ENCODE results near the gene TBL3. TPM values are rescaled to one million over a fixed set of nuclear protein-coding genes. Genes with fewer than 3 reads are reported as not detected.

TBL3 gene
- total and polyA plus RNA-seq, 2 of the 8 experiments (the other 6 are each of a cell fraction or from before 2014, with no cell fraction given): 65.8 to 137 TPM

- TF ChIP-seq, protein P1, sequence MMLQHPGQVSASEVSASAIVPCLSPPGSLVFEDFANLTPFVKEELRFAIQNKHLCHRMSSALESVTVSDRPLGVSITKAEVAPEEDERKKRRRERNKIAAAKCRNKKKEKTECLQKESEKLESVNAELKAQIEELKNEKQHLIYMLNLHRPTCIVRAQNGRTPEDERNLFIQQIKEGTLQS (IDR thresholded peaks at IDR 0.05; ENCODE audit: insufficient read depth, low read depth, low read length): no peak
- TF ChIP-seq SP4 (IDR thresholded peaks at IDR 0.05; ENCODE audit: low read length) (no peak), POLR2A (IDR thresholded peaks at IDR 0.05; ENCODE audit: control extremely low read depth in 1 of 2, low read depth in 2 of 2, low read length in 2 of 2) (no peak), MAFK (IDR thresholded peaks at IDR 0.05; ENCODE audit: low read depth, low read length) (no peak), RAD21 (IDR thresholded peaks at IDR 0.05 in 1 of 2, conservative IDR thresholded peaks at IDR 0.05 in 1 of 2; ENCODE audit: low read depth in 2 of 2, low read length in 2 of 2) (no peak), KDM5A (IDR thresholded peaks at IDR 0.05; ENCODE audit: low read length) (no peak), SIRT6 (IDR thresholded peaks at IDR 0.05; ENCODE audit: low read length) (no peak), CBX8 (IDR thresholded peaks at IDR 0.05; ENCODE audit: borderline replicate concordance, low read depth, low read length) (no peak), HDAC6 (IDR thresholded peaks at IDR 0.05; ENCODE audit: low read depth, low read length) (no peak), TAF7 (optimal IDR thresholded peaks at IDR 0.05; ENCODE audit: borderline replicate concordance, low read depth, low read length) (no peak), SAP30 (IDR thresholded peaks at IDR 0.05; ENCODE audit: insufficient read depth, insufficient replicate concordance, low read length) (no peak), ZNF274 (IDR thresholded peaks at IDR 0.05; ENCODE audit: borderline replicate concordance, extremely low read depth, low read length) (no peak), CBX5 (IDR thresholded peaks at IDR 0.05; ENCODE audit: low read depth, low read length) (no peak), BRCA1 (IDR thresholded peaks at IDR 0.05; ENCODE audit: low read depth, low read length) (no peak), SRF (IDR thresholded peaks at IDR 0.05; ENCODE audit: low read depth, low read length) (no peak), CTBP2 (IDR thresholded peaks at IDR 0.05; ENCODE audit: borderline replicate concordance, insufficient read depth, insufficient read length, low read length) (no peak), JUN (IDR thresholded peaks at IDR 0.05; ENCODE audit: low read depth, low read length) (no peak), GTF2F1 (IDR thresholded peaks at IDR 0.05; ENCODE audit: borderline replicate concordance, low read depth, low read length) (no peak), HDAC2 (IDR thresholded peaks at IDR 0.05; ENCODE audit: borderline replicate concordance in 1 of 2, low read depth in 2 of 2, low read length in 2 of 2) (no peak), SIN3A (conservative IDR thresholded peaks at IDR 0.05 in 1 of 2, IDR thresholded peaks at IDR 0.05 in 1 of 2; ENCODE audit: low read depth in 1 of 2, low read length in 2 of 2) (no peak), TCF12 (IDR thresholded peaks at IDR 0.05; ENCODE audit: low read depth, low read length) (no peak), CHD2 (IDR thresholded peaks at IDR 0.05; ENCODE audit: low read length) (no peak), TAF1 (IDR thresholded peaks at IDR 0.05; ENCODE audit: low read depth, low read length) (no peak)
These were observed 50.9 kb downstream of the TBL3 start (continued) for GRCh38 chr16:2022723-2023091.

Data from H1 (cell line).